GM11168 (cell line): ENCODE results near the gene RSPO1.
"Not testable (repeated sequence)": the region's sequence is repeated elsewhere in the genome, so short reads cannot be mapped to it uniquely, and the experiment has no call there.

ENCODE experiments used
- in situ Hi-C: fragments of 300-500 bp; cut with MboI; formaldehyde crosslinking; loops from one replicate; pipeline ENCODE4 v1.12.0; 2022; ENCODE audit warnings: low sequenced_read_pairs; ENCODE audit not compliant: unreplicated experiment

Gene RSPO1

DNA sequence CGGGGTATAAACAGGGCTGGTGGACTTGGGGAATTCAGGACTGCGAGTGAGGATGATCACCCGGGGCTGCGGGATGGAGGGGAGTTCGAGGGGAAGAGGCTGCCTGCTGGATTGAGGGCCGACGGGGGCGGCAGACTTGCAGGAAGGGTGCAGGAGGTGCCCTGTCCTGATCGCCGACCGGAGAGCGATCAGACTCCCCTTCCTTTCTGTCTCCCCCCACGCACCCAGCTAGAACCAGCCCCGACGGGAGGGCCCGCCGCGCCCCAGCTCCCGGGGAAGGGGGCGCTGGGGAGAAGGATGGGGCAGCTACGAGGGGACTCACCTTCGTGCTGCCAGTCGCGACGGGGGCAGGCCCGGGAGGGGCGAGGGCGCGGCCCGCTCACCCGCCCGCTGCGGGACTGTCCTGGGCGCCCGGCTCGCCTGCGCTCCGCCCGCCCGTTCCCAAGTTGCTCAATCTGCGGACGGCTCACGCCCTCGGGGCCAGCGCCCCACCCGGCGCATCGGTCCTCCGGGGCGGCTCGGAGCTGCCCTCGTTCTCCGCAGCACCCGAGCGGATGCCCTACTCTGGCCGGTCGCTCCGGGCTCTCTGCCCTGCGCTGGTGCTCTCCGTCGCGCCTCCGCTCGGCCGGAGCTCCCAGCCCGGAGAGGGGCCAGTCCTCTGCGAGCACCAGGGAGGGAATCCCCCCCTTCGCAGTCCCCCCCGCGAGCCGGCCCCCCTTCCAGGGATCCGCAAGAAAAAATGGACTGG is at the start of gene RSPO1:
TSS of gene RSPO1 (minus strand) at position 649 of the 748 bp plus-strand sequence. CDS start 5,231 bp downstream, outside the sequence.
- in situ Hi-C loops, result no loop called here

GRCh38 chr1:37684182-37684581 is 49.5 kb upstream of the RSPO1 start:
- in situ Hi-C loops, result not testable (repeated sequence)

DNA sequence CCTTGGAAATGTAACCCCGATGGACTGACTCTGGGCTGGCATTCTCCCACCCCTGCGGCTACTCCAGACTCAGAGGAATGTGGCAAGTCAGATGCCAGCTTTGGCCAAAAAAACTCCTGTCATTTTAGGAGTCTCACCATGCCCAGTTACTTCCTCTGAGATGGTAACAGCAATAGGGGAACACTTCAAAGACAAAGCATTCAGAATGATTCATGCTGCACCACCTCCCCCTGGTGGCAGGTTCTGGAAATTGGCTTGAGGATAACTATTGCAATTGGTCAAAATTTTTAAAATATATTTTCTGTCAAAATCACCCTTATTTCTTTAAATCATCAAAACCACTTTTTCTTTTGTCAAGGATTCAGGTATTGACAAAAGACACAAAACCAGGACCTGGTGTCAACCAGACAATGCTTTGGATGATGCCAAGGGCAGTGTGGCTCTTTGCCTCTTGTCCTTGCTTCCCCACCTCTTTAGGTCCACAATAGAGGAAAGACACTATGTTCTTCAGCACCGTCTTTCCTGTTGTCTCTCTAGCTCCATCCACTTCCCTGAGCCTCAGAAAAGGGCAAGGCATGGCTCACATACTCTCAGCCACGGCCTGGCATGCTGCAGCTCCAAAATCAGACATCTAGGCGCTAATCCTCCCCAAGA is 47.8 kb upstream of the RSPO1 start:
- in situ Hi-C loops, result no loop called here

DNA sequence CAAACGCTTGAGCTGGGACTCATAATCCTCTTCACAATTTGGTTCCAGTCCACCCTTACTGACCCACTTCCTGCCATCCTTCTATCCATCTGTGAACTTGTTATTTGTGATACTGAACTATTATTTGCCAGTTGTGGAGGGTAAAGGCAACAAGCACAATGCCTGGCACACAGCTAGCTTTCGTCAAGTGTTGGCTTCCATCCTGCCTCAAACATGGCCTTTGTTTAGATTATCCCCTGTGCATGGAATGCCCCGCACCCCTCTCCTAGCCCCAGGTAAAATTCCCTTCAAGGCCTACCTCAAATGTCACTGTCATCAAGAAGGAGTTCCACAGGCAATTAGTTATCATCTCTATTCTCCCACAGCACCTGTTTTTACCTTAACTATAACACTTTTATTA is 46.2 kb upstream of the RSPO1 start:
- in situ Hi-C loops, result no loop called here

DNA sequence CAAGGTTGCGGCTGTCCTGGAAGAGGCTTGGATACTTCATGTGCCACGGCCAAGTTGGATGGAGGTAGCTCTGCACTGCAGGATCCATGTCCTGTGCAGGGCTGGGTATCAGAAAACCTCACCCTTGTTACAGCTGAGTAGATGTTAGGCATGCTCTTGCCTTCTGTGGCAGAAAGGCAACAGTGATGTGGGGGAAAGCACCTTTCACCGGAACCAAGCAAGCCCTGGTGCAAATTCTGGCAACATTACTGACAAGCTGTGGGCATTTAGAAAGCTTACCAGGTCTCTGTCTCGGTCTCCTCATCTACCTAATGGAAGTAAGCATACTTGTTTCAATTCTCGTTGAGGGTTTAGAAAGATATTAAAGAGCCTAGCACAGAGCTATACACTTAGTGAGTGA is 43.1 kb upstream of the RSPO1 start:
- in situ Hi-C loops, result loop anchor here (5.0 kb wide), 1 partner anchor 71 kb away; no protein-coding TSS in a partner anchor

- in situ Hi-C loops, result loop anchor here (5.0 kb wide), 1 partner anchor 70 kb away; no protein-coding TSS in a partner anchor
Observed at GRCh38 chr1:37677143-37677439, 42.4 kb upstream of the RSPO1 start.

- in situ Hi-C loops, result loop anchor here (5.0 kb wide), 1 partner anchor 69 kb away; no protein-coding TSS in a partner anchor
Observed at GRCh38 chr1:37676281-37677142, 41.8 kb upstream of the RSPO1 start.

DNA sequence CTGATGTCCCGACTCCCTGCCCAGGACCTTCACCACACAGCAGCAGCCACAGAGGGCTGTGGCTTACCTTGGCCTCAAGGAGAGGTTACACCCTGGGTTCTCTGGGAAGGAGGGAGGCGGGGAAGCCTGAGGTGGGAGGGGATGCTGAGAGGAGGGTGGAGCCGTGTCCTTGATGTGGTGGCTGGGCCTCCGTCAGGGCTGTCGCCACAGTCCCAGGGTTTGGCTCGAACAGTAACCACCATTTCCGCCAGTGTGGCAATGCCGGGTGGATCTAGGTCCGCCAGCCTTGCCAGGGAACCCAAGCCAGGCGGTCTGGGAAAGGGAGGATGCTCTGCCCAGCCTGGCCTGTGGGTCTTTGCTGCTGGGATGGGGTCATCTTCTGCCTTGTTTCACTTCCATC is 39.2 kb upstream of the RSPO1 start:
- in situ Hi-C loops, result no loop called here

- in situ Hi-C loops, result no loop called here
Observed at GRCh38 chr1:37672136-37672870, 37.6 kb upstream of the RSPO1 start.

DNA sequence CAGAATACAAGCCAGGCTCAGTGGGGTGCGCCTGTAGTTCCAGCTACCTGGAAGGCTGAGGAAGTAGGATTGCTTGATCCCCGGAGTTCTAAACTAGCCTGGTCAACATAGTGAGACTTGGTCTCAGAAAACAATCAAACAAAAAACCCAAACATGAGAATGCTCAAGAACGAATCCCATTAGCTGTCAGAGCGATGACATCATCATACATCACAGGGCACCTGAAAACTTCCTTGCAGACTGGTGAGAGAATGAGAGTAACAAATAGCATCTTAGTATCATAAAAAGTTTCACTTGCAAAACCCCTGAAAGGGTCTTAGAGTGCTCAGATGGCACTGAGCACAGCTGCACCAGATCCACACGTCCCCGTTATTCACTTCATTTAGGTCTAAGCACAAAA is 36.6 kb upstream of the RSPO1 start:
- in situ Hi-C loops, result no loop called here

DNA sequence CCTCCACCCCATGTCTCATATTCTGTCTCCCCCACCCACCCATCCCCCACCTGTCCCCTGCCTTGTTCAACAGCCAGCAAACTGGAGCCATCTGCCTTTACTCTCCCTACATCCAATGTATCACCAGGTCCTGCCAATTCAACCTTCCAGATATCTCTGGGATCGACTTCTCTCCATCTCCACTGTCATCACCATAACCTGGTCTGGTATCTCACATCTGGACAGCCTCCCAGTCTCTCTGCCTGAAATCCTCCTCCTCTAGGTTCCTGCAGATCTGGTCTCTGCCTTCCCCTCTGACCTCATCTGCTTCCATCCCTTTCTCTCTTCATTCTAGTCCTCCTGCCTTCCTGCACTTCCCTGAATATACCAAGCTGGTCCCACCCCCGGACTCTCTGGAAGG is 35.4 kb upstream of the RSPO1 start:
- in situ Hi-C loops, result no loop called here

DNA sequence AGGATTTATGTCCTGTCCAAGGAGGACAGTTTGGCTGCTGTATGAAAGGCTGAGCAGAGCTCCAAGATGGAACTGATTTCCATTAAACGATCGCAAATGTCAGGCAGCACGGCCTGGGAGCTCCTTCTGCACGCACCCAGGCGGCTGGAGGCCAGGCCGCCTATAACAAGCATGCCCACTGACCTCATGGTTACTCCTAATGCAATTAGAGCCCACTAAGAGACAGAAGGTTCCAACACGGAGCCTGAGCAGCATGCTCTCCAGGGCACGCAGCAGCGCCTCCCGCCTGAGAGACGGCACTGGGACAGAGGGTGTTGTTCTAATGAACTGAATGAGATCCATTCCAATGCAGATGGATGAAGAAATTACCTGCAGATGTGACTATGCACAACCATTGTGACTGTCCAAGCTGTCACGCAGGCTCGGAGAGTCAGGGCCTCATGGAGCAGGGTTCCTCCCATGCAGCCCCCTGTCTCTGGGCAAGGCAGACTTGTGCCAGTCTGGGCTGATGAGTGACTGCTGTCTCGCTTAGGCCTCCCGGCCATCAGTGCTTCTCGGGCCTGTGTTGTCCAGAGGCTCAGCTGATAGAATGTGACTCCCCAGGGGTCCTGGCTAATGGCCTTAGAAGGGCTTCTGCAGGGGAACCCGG is 32.5 kb upstream of the RSPO1 start:
- in situ Hi-C loops, result no loop called here

DNA sequence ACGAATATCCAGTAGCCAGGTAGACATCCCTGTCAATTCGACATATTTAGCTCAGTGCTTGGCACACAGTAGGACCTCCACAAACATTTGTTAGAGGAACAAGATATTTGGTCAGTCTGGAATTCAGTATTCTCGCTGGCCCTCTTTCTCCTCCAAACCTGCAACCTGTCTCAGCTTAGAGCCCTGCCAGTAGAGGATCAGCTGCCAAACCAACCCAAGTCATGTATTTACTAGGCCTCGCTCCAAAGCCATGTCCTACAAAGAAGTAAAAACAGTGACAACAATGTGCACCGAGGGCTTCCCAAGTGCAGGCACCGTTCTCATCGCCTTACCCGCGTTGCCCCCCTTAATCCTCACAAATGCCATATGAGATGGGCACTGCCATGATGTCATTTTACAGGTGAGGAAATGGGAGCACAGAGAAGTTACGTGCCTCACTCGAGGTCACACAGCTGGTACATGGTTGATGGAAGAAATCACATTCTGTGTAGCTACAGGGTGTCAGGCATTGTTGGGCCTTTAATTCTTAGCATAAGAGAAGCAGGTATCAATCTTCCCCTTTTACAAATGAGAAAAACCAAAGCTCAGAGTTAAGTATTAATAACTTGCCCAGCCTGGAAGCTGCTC is 31.7 kb upstream of the RSPO1 start:
- in situ Hi-C loops, result no loop called here

DNA sequence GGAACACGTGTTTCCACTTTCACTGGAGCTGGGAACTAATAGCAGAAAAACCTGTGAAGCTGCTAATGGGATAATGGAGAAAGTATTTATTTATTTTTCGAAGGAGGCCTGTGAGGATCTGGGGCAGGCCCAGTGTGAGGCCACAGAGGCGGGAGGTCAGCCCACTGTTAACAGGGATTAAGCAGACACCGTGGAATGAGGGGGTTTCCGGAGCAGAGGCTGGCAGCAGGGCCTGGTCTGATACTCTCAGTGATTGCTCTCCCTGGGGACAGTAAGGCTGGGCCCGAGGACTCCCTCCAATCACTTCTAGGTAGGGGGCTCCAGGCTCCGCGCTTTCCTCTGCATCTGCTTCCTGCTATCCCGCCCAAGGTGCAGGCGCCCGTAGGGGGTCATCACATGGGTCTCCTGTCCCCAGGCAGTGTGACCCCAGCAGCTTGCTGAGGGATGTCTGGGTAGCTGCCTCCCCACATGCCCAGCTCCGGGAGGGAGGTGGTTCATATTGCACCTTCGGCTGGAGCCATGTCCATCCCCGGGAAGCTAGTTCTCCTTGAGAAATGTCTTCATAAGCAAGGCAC is 28.8 kb upstream of the RSPO1 start:
- in situ Hi-C loops, result no loop called here

- in situ Hi-C loops, result no loop called here
Observed at GRCh38 chr1:37662031-37662755, 27.5 kb upstream of the RSPO1 start.

GRCh38 chr1:37661401-37661800 is 26.7 kb upstream of the RSPO1 start:
- in situ Hi-C loops, result no loop called here

- in situ Hi-C loops, result no loop called here
Observed at GRCh38 chr1:37660664-37661063, 26.0 kb upstream of the RSPO1 start.

- in situ Hi-C loops, result no loop called here
Observed at GRCh38 chr1:37658486-37658885, 23.8 kb upstream of the RSPO1 start.
